Retinal pigment epithelial cell (primary cell): ENCODE data around the gene CXCR5.

Experiments
- DNase-seq: peaks from one replicate; pipeline ENCODE4 v3.0.0-alpha.2; 2010; ENCODE audit warnings: low read depth
- H3K4me3 ChIP-seq: 2 replicates; pipeline ENCODE4 v1.5.1; 2011; ENCODE audit warnings: mild to moderate bottlenecking, low read length, control low read depth, moderate library complexity
- CTCF ChIP-seq: conservative IDR thresholded peaks from 2 replicates; pipeline ENCODE4 v1.5.1; 2011; ENCODE audit warnings: low read depth, low read length, control low read depth, inconsistent platforms

Gene CXCR5

GRCh38 chr11:118857385-118857784, 26.3 kb upstream of the CXCR5 start:
- TF ChIP-seq CTCF: no peak
- DNase-seq: no peak
- H3K4me3 ChIP-seq: no peak overlapping the region

- DNase-seq: no peak
- TF ChIP-seq CTCF: no peak
- no peak overlapping the region for H3K4me3 ChIP-seq
Observed at GRCh38 chr11:118859973-118860372, 23.7 kb upstream of the CXCR5 start.

- DNase-seq: no peak
- TF ChIP-seq CTCF: no peak
- H3K4me3 ChIP-seq: no peak overlapping the region
Observed at GRCh38 chr11:118868659-118869058, 15.0 kb upstream of the CXCR5 start.

GRCh38 chr11:118870396-118871343, 13.0 kb upstream of the CXCR5 start:
- TF ChIP-seq CTCF: peak; percentile 23
- H3K4me3 ChIP-seq: no peak overlapping the region
- DNase-seq: no peak

GRCh38 chr11:118872403-118872821, 11.3 kb upstream of the CXCR5 start:
- no peak for DNase-seq
- no peak for TF ChIP-seq CTCF
- no peak overlapping the region for H3K4me3 ChIP-seq

GRCh38 chr11:118873804-118874203, 9.9 kb upstream of the CXCR5 start:
- no peak for DNase-seq
- TF ChIP-seq CTCF: no peak
- no peak overlapping the region for H3K4me3 ChIP-seq

- TF ChIP-seq CTCF: no peak
- DNase-seq: no peak
- no peak overlapping the region for H3K4me3 ChIP-seq
Observed at GRCh38 chr11:118876286-118876685, 7.4 kb upstream of the CXCR5 start.
